B cell (primary cell): ENCODE results near the gene OGG1. TPM values are rescaled to one million over a fixed set of nuclear protein-coding genes. Genes with fewer than 3 reads are reported as not detected.

ENCODE experiments used
- ATAC-seq: fragments of 200-7000 bp; cut with Tn5 transposase; one replicate; pipeline ENCODE4 v1.10.0; 2021; ENCODE audit warnings: low read depth, mild to moderate bottlenecking, moderate number of reproducible peaks, moderate library complexity
- CTCF ChIA-PET: fragments of 350-600 bp; sonication (Branson Sonifier 250); formaldehyde crosslinking; loops from one replicate; lab custom pipeline; 2021; ENCODE audit warnings: antibody characterized with exemption, inconsistent platforms; lab: Charles Lee
- POLR2A ChIA-PET: fragments of 350-600 bp; sonication (Branson Sonifier 250); formaldehyde crosslinking; loops from one replicate; lab custom pipeline; 2021; ENCODE audit warnings: antibody characterized with exemption; lab: Charles Lee
- DNase-seq: peaks from one replicate; pipeline ENCODE4 v3.0.0; 2013
- H2AFZ ChIP-seq: 2 replicates; pipeline ENCODE4 v1.6.1; 2012; ENCODE audit warnings: mild to moderate bottlenecking, low read depth, low read length; ENCODE audit not compliant: insufficient read depth, poor library complexity, severe bottlenecking
- H3K27ac ChIP-seq, 2 donors: 1 replicate in 1 of 2; 2 replicates in 1 of 2; pipeline ENCODE4 v1.5.1; 2012 to 2013; ENCODE audit warnings: low read length in 2 of 2, mild to moderate bottlenecking in 2 of 2, moderate library complexity in 1 of 2
- H3K27me3 ChIP-seq, 4 experiments: fragments of 200-600 bp in 1 of 4; sonication (generic) in 1 of 4; replicated peaks in 1 of 4; 1 replicate in 2 of 4; 2 replicates in 2 of 4; pipeline versions ENCODE4 v1.6.1 to v1.7.0; 2013 to 2016; ENCODE audit warnings: low read length in 3 of 4, mild to moderate bottlenecking in 2 of 4, mixed read lengths in 1 of 4, moderate library complexity in 1 of 4; ENCODE audit not compliant: insufficient read depth in 4 of 4, control insufficient read depth in 3 of 4; ENCODE audit errors: control extremely low read depth in 1 of 4
- H3K36me3 ChIP-seq, 2 experiments: replicated peaks in 1 of 2; 1 replicate in 1 of 2; 2 replicates in 1 of 2; pipeline versions ENCODE4 v1.6.1 to v1.7.1; 2013; ENCODE audit warnings: low read length in 1 of 2; ENCODE audit not compliant: insufficient read depth in 2 of 2, control insufficient read depth in 1 of 2; ENCODE audit errors: control extremely low read depth in 1 of 2, extremely low read depth in 1 of 2
- H3K4me1 ChIP-seq, 2 donors: fragments of 200-600 bp in 1 of 2; sonication (generic) in 1 of 2; 1 replicate in 1 of 2; 2 replicates in 1 of 2; pipeline versions ENCODE4 v1.5.1 to v1.6.1; 2013 to 2017; ENCODE audit warnings: low read length in 2 of 2; ENCODE audit not compliant: control insufficient read depth in 2 of 2, insufficient read depth in 2 of 2
- H3K4me2 ChIP-seq: replicated peaks from 2 replicates; pipeline ENCODE3; 2012; ENCODE audit warnings: mild to moderate bottlenecking, low read depth, low read length; ENCODE audit not compliant: poor library complexity, severe bottlenecking
- H3K4me3 ChIP-seq, 5 experiments: fragments of 200-600 bp in 1 of 5; sonication (generic) in 1 of 5; 1 replicate in 3 of 5; 2 replicates in 2 of 5; pipeline versions ENCODE4 v1.5.1 to v1.7.0; 2011 to 2016; ENCODE audit warnings: low read length in 4 of 5, mild to moderate bottlenecking in 4 of 5, low read depth in 2 of 5, control low read depth in 1 of 5, moderate library complexity in 1 of 5; ENCODE audit not compliant: insufficient read depth in 1 of 5; ENCODE audit errors: control extremely low read depth in 1 of 5, extremely low read depth in 1 of 5
- H3K79me2 ChIP-seq: fragments of 200-600 bp; sonication (generic); one replicate; pipeline ENCODE4 v1.6.0; 2016; ENCODE audit warnings: low read length; ENCODE audit not compliant: control insufficient read depth, insufficient read depth
- H3K9ac ChIP-seq: fragments of 200-600 bp; sonication (generic); 2 replicates; pipeline ENCODE4 v1.6.1; 2017; ENCODE audit warnings: mild to moderate bottlenecking, low read length, moderate library complexity
- H3K9me3 ChIP-seq, 3 donors: one replicate each; pipeline versions ENCODE4 v1.6.1 to v1.7.1; 2013; ENCODE audit warnings: low read length in 2 of 3; ENCODE audit not compliant: control insufficient read depth in 2 of 3, insufficient read depth in 1 of 3; ENCODE audit errors: control extremely low read depth in 1 of 3
- H4K20me1 ChIP-seq: 2 replicates; pipeline ENCODE4 v1.6.0; 2012; ENCODE audit warnings: mild to moderate bottlenecking, low read length; ENCODE audit not compliant: insufficient read depth, control insufficient read depth, poor library complexity, severe bottlenecking
- H3K27ac Mint-ChIP-seq: one replicate; pipeline ENCODE4 v1.8.0; 2021; ENCODE audit warnings: mixed read lengths
- H3K27me3 Mint-ChIP-seq: one replicate; pipeline ENCODE4 v1.8.0; 2021; ENCODE audit warnings: mixed read lengths
- H3K4me1 Mint-ChIP-seq: one replicate; pipeline ENCODE4 v1.8.0; 2021; ENCODE audit warnings: mixed read lengths
- H3K4me3 Mint-ChIP-seq: one replicate; pipeline ENCODE4 v1.8.0; 2021; ENCODE audit warnings: mixed read lengths
- H3K9me3 Mint-ChIP-seq: one replicate; pipeline ENCODE4 v1.8.0; 2022; ENCODE audit warnings: mixed read lengths; ENCODE audit not compliant: insufficient read depth
- EZH2 ChIP-seq: IDR thresholded peaks from 2 replicates; pipeline ENCODE4 v1.6.1; 2012; ENCODE audit warnings: borderline replicate concordance, low read depth, mild to moderate bottlenecking, moderate library complexity, low read length; ENCODE audit not compliant: insufficient read depth, poor library complexity, severe bottlenecking
- WGBS: methylation state at CpG from one replicate; pipeline ENCODE4 v1.1.5; 2013; ENCODE audit warnings: missing lambda C conversion rate; ENCODE audit not compliant: insufficient coverage; 5-methylcytosine and 5-hydroxymethylcytosine counted together
- intact Hi-C: fragments of 100-400 bp; cut with micrococcal nuclease; formaldehyde crosslinking; loops from one replicate; pipeline ENCODE4 v1.10.0; 2022
- polyA plus RNA-seq: library from polyadenylated mRNA; depleted of rRNA; stranded (reverse); fragments of >200 nt; gene quantifications from 2 replicates; pipeline ENCODE4 v1.2.3, GENCODE V29; 2012
- total RNA-seq, 2 donors: library from RNA; stranded (reverse); fragments of 120-200 nt in 1 of 2; gene quantifications; 1 replicate in 1 of 2; 2 replicates in 1 of 2; pipeline versions ENCODE4 v1.2.3 to v1.2.4, GENCODE V29; 2013 to 2022
- TF ChIP-seq, protein P1 (sequence below): fragments of 200-600 bp; IDR thresholded peaks from one replicate; pipeline ENCODE4 v1.8.0; 2022; ENCODE audit warnings: antibody characterized with exemption, mild to moderate bottlenecking

OGG1 gene
- total and polyA plus RNA-seq, 2 donors (not counting 1 experiment from before 2014, with no cell fraction given), result 45.6 to 81.6 TPM

DNA sequence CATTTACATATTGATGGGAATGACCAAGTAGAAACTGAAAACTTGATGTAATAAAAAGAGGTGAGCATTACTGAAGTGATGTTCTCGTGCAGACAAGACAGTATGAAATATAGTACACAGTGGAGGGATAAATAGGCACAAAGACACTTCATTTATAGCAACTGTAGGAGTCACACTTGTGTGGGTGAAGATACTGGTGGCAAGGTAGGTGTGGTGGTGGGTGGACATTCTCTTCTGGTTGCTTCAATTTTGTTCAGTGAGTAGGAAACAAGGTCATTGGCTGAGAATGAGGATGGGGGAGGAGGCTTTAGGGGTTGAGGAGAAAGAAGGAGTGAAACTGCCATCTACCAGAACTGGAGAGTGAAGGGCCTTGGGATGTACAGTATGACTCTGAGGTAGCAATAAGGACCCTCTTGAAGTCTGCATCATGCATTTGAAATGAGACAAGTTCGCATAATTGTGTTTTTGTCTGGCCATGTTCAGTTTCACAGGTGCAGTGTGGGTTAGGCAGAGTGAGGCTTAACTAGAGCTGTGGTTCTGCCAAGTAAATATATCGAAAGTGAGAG, 39.5 kb upstream of the OGG1 start:
- Mint-ChIP-seq H3K4me1 (peaks cover 1% of the 10 kb centered on the region), H3K27ac (no peak overlapping the region), H3K4me3 (no peak overlapping the region), H3K9me3 (no peaks in the 10 kb centered on the region), H3K27me3 (peaks cover 39% of the 10 kb centered on the region)
- CTCF ChIA-PET, result no interaction called here
- TF ChIP-seq EZH2, result no peak
- TF ChIP-seq, protein P1, sequence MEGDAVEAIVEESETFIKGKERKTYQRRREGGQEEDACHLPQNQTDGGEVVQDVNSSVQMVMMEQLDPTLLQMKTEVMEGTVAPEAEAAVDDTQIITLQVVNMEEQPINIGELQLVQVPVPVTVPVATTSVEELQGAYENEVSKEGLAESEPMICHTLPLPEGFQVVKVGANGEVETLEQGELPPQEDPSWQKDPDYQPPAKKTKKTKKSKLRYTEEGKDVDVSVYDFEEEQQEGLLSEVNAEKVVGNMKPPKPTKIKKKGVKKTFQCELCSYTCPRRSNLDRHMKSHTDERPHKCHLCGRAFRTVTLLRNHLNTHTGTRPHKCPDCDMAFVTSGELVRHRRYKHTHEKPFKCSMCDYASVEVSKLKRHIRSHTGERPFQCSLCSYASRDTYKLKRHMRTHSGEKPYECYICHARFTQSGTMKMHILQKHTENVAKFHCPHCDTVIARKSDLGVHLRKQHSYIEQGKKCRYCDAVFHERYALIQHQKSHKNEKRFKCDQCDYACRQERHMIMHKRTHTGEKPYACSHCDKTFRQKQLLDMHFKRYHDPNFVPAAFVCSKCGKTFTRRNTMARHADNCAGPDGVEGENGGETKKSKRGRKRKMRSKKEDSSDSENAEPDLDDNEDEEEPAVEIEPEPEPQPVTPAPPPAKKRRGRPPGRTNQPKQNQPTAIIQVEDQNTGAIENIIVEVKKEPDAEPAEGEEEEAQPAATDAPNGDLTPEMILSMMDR, result no peak
- Histone ChIP-seq H3K27ac (no peak overlapping the region), H4K20me1 (no peaks in the 10 kb centered on the region), H3K4me3 (no peak overlapping the region), H3K79me2 (no peaks in the 10 kb centered on the region), H2AFZ (no peak overlapping the region), H3K9me3 (no peaks in the 10 kb centered on the region), H3K4me1 (no peaks in the 10 kb centered on the region), H3K9ac (no peak overlapping the region), H3K4me2 (no peak overlapping the region), H3K36me3 (no peaks in the 10 kb centered on the region), H3K27me3 (peaks cover 0 to 9% (median 4%) of the 10 kb centered on the region in 4 experiments)
- POLR2A ChIA-PET, result no interaction called here
- no peak for DNase-seq
- intact Hi-C loops, result no loop called here
- WGBS, result 88% methylated on average over 3 of the region's 3 CpGs
- ATAC-seq, result no peak

DNA sequence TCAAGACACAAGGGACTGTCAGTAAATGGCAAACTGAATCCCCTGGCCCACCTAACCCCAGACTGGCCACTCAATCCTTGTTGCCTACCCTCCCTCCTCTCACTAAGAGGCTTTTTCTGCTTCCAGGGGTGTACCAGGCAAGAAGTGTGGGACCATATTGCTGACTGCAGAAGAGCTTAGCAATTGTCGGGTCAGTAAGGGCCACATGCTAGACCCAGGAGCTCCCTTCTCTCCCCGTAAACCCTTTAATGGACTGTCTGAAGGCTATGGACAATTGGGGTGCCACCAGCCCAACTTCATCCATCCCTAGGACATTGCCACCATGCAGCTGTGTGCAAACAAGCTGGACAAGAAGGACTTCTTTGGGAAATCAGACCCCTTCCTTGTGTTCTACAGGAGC, 37.3 kb upstream of the OGG1 start:
- TF ChIP-seq, protein P1, result no peak
- TF ChIP-seq EZH2, result no peak
- H3K9me3 Mint-ChIP-seq, result no peaks in the 10 kb centered on the region
- intact Hi-C loops, result no loop called here
- Histone ChIP-seq H3K9me3 (no peaks in the 10 kb centered on the region), H3K79me2 (no peaks in the 10 kb centered on the region), H3K9ac (no peak overlapping the region), H3K27ac (no peak overlapping the region), H3K36me3 (no peaks in the 10 kb centered on the region), H3K4me1 (no peaks in the 10 kb centered on the region), H3K4me2 (no peak overlapping the region), H3K4me3 (no peak overlapping the region), H2AFZ (no peak overlapping the region), H4K20me1 (no peaks in the 10 kb centered on the region), H3K27me3 (peaks cover 0 to 4% (median 2%) of the 10 kb centered on the region in 4 experiments)
- H3K4me3 Mint-ChIP-seq, result no peak overlapping the region
- no peak for ATAC-seq
- peaks cover 38% of the 10 kb centered on the region for H3K27me3 Mint-ChIP-seq
- H3K27ac Mint-ChIP-seq, result no peak overlapping the region
- ChIA-PET CTCF (no interaction called here), POLR2A (no interaction called here)
- peaks cover 3% of the 10 kb centered on the region for H3K4me1 Mint-ChIP-seq
- 63% methylated on average over 2 of the region's 2 CpGs for WGBS
- no peak for DNase-seq
